ENCODE data around the gene SEPHS1.

GRCh38 chr10:13327534-13327933, 20.6 kb downstream of the SEPHS1 start:
- TF ChIP-seq CTCF (IDR thresholded peaks at IDR 0.05) (no peak), EP300 (IDR thresholded peaks at IDR 0.05) (no peak), POLR2AphosphoS5 (IDR thresholded peaks at IDR 0.05) (no peak)

Data from sigmoid colon (tissue), 4 donors.